ENCODE data around the gene CFDP1.
A peak's percentile ranks its signal among the peaks of the same experiment; 100 is the strongest.

The CFDP1 gene

DNA sequence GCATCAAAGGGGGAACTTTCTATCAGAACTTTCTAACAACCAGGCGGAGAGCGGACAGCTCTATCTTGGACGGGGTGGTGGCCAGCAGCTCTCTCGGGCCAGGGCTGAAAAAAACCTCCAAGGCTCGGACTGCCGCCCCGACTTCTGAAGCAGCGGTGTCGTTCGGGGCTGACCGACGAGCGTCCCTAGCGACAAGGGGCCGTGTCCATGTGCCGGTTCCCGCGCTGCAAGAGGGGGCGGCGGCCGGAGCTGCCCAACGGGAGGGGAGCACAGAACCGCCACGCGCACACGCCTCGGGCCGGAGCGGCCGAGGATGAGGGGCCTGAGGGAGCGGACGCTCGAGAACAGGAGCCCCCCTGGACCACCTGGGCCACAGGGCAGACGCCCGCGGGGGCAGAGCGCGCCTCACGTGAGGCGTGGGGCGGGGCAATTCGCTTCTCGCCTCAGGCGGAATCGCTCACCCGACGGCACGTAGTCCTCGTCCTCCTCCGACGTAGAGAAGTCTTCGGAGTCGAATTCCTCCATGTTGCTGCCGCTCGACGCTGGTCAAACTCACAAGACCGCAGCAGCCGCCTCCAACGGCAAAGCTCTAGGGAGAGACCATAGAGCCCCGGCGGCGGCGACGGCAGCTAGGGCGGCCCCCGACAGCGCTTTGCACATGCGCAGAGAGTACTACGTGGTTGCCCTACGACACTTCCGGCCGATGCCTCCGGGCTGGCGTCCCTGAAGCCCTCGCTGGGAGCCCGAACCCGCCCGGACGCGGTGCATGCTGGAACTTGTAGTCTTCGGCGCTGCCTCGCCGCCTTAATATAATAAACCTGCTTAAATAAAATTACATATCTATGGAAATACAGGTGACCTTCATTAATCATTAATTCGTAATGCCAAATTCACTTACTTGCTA is at the start of gene CFDP1:
CFDP1 (minus strand) TSS at position 676 of the 904 bp plus-strand sequence; CDS start at position 525, 151 bp downstream.
- DNase-seq: peak; percentile 71

- no peak for DNase-seq
These were observed 49.3 kb upstream of the CFDP1 start for GRCh38 chr16:75482434-75483205.

- DNase-seq: no peak
These were observed 48.2 kb upstream of the CFDP1 start for GRCh38 chr16:75481475-75481874.

DNA sequence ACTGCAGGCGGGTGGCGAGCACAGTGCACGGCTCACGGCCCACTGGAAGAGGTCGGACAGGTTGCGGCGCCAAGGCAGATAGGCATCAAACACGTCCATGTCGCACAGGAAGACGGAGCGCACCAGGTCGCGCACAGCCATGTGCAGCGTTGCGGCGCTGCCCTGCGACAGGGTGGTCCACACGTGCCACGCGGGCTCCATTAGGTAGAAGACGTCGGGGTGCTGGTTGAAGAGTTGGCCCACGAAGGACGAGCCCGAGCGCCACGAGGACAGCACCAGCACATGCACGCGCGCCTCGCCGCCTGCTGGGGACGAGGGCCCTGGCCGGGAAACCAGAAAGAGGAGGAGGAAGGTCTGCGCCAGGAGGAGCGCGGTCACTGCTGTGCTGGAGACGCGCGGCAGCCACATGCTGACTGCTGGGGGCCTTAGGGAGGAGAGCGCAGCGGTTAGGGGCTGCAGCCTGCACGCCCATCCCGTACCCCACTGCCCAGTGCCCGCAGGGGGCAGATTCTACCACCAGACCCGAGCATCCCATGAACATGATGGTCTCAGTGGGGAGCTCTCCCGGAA is 46.2 kb upstream of the CFDP1 start:
- no peak for DNase-seq

- no peak for DNase-seq
These were observed 45.4 kb upstream of the CFDP1 start for GRCh38 chr16:75478480-75479345.

- no peak for DNase-seq
These were observed 44.6 kb upstream of the CFDP1 start for GRCh38 chr16:75477680-75478473.

DNA sequence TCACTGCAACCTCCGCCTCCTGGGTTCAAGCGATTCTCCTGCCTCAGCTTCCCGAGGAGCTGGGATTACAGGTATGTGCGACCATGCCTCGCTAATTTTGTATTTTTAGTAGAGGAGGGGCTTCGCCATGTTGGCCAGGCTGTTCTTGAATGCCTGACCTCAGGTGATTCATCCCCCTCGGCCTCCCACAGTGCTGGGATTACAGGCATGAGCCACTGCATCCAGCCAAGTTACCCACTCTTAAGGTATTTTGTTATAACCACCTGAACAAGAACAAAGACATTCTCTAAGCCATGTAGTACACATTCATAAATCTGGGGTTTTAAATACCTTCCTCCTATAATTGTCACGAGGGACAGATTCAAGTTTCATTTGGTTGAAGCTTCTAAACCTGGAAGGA is 43.5 kb upstream of the CFDP1 start:
- DNase-seq: no peak

DNA sequence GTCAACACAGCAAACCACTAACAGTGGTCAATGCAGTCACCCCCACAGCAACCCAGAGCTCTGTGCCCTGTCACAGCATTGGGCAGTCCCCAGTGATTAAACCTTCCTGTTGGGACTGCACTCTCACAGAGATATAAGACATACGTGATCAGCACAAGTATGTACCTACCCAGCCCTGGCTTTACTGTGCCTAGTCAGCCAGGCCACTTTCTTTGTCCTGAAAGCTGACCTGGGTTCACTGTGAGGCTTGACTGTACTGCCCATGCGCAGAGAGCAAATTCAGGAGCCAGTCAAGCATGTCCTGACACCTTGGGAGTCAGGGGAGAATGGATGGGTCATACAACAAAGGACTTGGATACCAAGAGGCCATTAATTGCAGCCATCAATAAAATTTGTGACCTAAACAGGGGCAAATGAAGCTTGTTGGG is 42.1 kb upstream of the CFDP1 start:
- DNase-seq: no peak

DNA sequence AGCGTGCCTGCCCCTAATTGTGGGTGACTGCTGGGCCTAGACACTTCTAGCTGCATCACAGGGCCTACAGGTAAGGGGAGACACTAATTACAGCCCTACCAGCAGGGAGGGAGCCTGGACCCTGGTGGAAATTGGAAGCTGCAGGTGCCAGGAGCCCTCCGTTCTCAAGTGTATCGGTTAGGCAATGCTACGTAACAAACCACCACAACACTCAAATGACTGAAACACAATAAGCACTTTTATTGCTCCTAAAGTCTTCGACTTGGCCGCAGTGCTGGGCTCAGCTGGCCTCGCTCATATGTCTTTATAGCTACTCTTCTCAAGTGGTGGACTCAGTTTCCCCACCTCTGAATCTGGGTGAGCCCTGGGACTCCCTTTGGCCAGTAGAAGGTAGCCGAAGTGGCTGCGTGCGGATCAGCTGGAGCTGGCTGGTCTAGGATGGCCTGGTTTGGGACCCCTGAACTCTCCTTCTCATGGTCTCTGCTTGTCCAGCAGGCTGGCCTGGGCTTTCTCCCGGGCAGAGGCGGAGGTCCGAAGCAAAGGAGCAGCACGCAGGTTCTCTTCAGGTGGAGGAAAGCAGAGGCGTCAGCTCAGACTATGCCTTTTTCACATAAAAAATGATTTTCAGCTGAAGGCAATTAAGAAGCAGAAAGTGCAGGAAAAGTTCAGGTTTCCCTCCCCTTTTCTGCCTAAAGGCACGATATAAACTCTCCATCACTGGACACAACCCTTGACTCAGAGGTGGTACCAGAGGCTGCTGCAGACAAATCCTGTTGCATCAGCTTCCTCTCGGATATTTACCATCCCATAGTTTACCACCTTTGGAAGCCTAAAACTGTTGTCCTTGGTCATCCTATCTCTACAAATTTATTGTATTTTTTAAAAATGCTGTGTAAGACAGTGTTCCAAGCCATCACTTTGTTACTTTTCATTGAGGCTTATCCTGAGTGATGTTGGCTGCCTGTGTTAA is 39.9 kb upstream of the CFDP1 start:
- no peak for DNase-seq

- peak; percentile 21 for DNase-seq
These were observed 38.7 kb upstream of the CFDP1 start for GRCh38 chr16:75471723-75472633.

- DNase-seq: no peak
These were observed 33.5 kb upstream of the CFDP1 start for GRCh38 chr16:75466760-75467159.

DNA sequence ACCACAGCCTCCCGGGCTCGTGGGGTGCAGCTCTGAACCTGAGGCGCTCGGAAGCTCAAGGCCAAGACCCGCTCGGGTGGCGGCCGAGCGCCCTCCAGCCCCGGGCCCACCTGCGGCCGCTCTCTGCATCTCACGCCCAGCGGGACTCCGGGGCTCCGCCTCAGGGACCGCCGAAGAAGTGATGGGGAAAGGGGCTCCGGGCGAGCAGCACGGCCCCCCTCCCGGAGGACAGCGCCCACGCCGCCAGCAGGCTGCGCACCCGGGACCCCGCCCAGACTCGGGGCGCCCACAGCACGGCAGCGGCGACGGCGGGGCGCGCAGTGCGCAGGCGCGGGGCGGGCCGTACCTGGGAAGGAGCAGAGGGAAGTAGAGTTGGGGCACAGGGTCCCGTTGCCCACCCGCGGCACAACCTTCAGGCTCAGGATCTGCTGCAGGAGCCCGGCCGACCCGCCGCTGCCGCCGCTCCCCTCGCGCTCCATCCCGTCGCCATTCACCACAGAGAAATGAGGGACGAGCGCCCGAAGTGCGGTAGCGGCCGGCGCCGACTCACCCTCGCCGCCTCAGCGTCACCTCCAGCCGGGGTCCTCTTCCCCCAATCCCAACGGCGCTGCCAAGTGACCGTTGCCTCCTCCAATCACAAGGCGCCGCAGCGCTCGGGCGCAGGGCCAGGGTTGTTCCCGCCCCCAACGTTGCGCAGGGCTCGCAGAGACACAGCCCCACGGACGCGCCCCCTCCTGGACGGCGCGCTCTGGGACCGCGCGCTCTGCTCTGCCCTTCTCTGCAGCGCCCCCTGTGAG is 31.0 kb upstream of the CFDP1 start, which contains the start of gene TMEM170A:
TMEM170A (minus strand) TSS at position 568 of the 797 bp plus-strand sequence; CDS start at position 479, 89 bp downstream.
- peak; percentile 50 for DNase-seq

DNA sequence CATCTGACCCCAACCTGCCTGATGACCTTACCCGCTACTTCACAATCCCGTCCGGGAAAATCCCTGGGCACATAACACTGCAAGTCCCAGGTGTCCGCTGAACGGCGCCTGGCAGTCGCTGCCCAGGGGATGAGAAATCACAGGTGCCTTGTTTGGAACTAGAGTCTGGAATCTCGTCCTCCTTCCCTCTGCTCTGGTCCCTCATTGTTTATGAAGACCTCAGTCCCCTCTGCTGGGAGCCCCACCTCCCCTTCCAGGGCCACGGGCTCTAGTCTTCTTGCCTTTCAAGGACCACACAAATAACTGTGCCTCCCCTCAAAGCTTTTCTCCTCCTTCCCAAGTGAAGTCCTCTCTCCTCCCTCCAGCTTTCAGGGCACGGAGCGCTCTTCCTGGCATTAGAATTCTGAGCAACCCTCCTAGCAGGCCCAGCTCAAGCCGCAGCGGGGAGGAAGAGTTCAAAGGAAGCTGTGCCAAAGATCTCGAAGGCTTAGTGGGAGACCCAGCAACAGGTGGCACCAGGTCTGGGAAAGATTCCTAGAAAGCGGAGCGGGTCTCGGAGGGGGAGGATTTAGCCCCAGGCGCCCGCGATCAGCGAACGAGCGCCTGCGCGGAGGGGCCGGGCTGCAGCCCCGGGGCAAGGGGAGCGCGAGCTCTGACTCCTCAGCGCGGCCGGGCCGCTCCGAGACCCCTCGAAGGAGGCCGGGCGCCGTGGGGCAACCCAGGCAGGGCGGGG is 30.3 kb upstream of the CFDP1 start:
- DNase-seq: peak; percentile 9

DNA sequence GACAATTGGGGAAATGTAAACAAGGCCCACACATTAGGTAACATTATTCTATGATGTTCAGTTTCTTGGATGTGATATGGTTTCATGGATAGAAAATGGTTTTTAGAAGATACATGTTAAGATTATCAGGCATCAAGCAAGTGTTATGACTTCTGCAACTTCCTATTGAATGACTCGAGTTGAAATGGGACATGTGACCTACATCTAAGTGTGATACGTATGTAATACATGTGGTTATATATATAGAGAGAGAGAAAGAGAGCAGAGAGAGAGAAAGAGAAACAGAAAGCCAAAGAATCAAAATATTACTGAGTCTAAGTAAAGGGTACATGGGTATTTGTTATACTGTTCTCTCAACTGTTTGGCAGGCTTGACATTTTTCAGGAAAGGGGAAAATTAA is 29.5 kb upstream of the CFDP1 start:
- DNase-seq: no peak

GRCh38 chr16:75461575-75461974 is 28.3 kb upstream of the CFDP1 start:
- no peak for DNase-seq

GRCh38 chr16:75460446-75460845 is 27.1 kb upstream of the CFDP1 start:
- no peak for DNase-seq

GRCh38 chr16:75459691-75460090 is 26.4 kb upstream of the CFDP1 start:
- DNase-seq: no peak

GRCh38 chr16:75458439-75458838 is 25.1 kb upstream of the CFDP1 start:
- no peak for DNase-seq

Data from NCI-H1417 treated with DMSO at 0.1 percent for 48 hours (cell line).